NCI-H748 (cell line): ENCODE data around the gene METTL27.
"Not testable (repeated sequence)": the region's sequence is repeated elsewhere in the genome, so short reads cannot be mapped to it uniquely, and the experiment has no call there.

Experiments
- DNase-seq: peaks from one replicate; lab custom pipeline; 2025; ENCODE audit not compliant: unreplicated experiment; lab: John Stamatoyannopoulos, UW

The METTL27 gene

GRCh38 chr7:73870041-73870492 is 27.8 kb upstream of the METTL27 start:
- DNase-seq: no peak

DNA sequence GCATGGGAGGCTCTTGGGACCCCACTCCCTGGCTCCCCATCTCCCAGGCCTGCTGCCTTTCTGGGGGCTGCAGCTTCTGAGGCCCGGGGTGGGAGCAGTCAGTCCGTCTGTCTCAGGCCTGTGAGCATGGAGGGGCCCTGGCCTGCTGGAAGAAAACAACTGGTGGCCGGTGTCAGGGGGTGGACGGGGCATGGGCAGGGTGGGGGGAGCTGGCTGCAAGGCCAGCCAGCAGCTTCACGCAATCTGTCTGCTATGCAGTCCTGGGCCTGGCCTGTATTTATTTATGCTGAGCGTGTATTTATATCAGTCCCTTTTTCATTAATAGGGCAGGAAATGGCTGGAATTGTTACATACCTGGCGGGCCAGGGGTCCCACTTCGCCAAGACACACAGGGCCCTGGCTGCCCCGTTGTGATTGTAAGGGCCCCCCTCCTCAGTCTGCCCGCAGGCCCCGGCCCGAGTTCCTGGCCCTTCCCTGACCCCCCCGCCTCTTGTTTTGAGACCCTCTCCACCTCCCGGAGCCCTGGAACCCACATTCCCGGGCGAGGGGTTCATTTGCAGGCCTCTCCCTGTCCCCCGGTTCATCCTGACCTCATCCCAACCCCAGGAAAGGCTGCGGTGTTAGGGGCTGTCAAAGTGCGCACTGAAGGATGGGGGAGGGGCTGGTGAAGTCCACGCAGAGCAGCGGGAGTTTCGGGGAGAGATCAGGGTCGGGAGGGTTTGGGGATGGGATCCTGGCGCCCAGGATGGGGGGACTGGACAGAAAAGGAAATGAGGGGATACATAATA is 26.9 kb upstream of the METTL27 start:
- DNase-seq: no peak

- DNase-seq: no peak
Observed at GRCh38 chr7:73866446-73866767, 24.1 kb upstream of the METTL27 start.

DNA sequence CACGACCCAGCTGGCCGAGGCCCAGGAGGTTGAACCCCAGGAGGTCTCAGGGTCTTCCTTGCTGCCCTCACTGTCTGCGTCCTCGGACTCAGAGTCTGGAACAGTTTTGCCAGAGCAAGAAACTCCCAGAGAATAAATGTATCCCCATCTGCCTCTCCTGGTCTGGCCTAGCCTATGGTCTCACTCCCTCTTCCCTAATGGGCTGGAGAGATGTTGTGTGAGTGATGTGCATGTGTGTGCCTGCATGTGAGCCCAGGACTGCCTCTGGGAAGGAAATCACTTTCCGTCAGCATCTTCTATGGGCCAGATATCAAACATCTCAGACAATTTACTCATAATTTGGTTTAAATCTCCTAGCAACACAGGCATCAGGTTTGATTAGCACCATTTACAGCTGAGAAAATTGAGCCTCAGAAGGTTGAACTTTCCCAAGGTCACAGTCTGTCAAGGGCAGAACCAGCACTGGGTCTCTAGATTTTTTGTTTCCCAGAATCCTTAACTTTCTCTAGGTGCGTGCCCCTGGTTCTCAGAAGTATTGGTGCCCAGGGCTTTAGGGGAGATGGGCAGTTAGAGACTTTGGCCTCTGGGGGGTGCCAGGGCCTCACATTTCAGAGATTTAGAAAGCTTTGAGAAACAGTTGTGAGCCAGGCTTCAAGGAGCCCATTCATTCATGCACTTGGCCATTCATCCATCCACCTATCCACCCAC is 23.6 kb upstream of the METTL27 start:
- peak; percentile 35 for DNase-seq

- no peak for DNase-seq
Observed at GRCh38 chr7:73864981-73865711, 22.8 kb upstream of the METTL27 start.

- DNase-seq: no peak
Observed at GRCh38 chr7:73861305-73861704, 19.0 kb upstream of the METTL27 start.

- no peak for DNase-seq
Observed at GRCh38 chr7:73860859-73861258, 18.5 kb upstream of the METTL27 start, which contains the start of gene TMEM270. Gene TMEM270, plus strand, starts transcription at chr7:73861159. Its CDS starts 36 bp downstream, at chr7:73861195.

- DNase-seq: no peak
Observed at GRCh38 chr7:73858807-73859206, 16.5 kb upstream of the METTL27 start.

- DNase-seq: no peak
Observed at GRCh38 chr7:73856941-73857340, 14.6 kb upstream of the METTL27 start.

DNA sequence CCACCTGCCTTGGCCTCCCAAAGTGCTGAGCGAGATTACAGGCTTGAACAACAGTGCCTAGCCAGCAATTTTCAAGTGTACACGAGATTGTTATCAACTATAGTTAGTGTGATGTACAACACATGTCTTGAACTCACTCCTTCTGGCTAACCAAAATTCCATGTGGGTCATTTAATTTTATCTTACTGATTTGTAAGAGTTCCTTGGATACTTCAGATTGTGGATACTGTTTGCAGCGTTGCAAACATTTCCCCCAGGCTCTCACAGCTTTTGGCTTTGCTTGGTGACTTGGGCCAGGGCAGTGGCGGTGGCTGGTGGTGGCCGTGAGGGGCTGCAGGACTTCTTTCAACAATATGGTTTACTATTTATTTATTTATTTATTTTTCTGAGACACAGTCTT is 10.2 kb upstream of the METTL27 start:
- DNase-seq: no peak

DNA sequence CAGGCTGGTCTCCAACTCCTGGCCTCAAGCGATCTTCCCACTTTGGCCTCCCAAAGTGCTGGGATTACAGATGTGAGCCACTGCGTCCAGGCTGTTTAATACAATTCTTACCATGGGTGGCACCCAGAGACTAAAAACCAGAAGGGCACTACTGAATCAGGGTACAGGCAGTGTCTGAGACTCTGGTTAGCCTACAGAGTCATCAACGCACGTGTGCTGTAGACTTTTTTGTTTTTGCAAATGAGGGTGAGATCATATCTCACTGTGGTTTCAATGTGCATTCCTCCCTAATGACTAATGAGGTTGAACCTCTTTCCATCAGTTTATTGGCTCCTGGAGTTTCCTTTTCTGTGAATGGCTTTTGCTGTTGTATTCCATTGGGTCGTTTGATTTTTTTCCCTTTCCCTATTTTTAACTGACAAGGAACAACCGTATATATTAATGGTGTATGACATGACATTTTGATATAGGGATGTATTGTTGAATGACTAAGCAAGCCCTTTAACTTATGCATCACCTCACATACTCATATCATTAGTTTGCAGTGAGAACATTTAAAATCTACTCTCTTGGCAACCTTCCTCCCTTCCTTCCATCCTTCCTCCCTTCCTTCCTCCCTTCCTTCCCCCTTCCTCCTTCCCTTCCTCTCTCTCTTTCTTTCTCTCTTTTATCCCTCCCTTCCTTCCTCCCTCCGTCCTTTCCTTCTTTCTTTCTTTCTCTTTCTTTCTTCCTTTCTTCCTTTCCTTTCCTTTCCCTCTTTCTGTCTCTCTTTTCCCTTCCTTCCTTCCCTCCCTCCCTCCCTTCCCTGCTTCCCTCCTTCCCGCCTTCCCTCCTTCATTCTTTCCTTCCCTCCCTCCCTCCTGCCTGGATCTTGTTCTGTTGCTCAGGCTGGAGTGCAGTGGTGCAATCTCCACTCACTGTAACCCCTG is 9.4 kb upstream of the METTL27 start:
- no peak for DNase-seq

- DNase-seq: no peak
Observed at GRCh38 chr7:73850781-73851207, 8.5 kb upstream of the METTL27 start.

DNA sequence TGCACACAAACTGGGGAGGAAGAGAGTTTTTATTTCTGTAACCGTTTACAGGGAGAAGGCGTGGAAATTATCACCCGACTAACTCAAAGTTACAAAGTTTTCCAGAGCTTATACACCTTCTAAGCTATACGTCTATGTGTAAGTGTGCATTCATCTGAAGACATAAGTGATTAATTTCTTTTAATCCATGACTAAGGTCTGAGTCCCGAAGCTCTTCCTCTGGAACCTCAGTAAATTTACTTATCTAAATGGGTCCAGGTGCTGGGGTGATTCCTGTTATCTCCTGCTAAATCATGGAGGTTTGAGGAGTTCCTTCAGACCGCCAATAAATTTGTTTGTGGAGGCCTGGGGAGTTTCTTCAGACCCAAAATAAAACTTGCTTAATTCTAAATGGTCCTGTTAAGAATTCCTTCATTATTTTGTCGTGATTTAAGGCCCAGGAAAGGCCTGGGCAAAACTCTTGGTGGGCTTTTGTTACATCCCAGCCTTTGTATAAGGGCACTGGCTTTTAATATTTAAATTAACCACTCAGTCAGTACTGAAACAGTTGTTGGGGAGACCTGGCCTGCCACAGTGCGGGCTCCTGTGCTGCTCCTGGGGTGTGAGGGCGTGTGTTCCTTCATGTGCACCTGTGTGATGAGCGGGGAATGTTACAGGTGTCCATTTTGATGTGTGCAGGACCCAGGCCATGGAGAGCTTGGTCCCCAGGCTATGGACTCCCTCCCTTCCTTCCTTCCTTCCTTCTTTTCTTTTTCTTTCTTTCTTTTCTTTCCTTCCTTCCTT is 5.8 kb upstream of the METTL27 start:
- DNase-seq: no peak

- not testable (repeated sequence) for DNase-seq
Observed at GRCh38 chr7:73845701-73846195, 3.4 kb upstream of the METTL27 start.

GRCh38 chr7:73844848-73845460 is 2.6 kb upstream of the METTL27 start:
- no peak for DNase-seq

DNA sequence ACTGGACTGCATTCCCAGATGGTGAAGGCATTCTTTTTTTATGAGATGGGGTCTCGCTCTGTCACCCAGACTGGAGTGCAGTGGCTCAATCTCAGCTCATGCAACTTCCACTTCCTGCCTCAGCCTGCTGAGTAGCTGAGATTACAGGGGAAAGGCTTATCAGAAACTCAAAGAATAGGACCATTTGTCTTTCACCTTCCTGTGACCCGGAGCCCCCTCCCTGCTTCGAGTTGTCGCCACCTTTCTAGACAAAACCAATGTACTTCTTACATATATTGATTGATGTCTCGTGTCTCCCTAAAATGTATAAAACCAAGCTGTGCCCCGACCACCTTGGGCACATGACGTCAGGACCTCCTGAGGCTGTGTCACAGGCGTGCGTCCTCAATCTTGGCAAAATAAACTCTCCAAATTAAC is 1.8 kb upstream of the METTL27 start:
- no peak for DNase-seq

- no peak for DNase-seq
Observed at GRCh38 chr7:73841689-73842066, 638 bp downstream of the METTL27 start.

DNA sequence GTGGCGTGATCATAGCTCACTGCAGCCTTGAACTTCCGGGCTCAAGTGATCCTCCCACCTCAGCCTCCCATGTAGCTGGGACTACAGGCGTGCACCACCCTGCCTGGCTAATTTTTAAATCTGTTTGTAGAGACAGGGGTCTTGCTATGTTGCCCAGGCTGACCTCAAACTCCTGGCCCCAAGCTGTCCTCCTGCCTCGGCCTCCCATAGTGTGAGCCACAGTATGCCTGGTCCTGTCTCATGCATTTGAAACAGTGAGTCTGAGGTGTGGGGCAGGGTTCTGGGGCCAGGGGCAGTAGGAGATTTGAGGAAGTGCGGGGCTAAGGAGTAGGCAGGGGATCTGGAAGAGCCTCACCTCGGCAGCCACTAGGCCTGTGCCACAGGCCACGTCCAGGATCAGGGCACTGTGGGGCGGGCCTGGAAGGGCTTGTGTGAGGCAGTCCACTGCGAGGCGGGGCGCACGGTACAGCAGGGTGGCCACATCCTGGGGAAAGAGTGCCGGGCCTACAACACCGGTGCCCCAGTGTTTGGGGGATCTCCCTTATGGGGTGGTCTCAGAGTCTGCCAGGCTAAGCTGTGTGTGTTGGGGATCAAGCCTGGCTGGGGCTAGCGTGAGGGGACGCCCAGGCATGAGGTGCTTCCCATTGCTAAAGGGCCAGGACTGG is 1.5 kb downstream of the METTL27 start:
- DNase-seq: no peak
